Neural cell (in vitro differentiated cells): Measurements from ENCODE around the gene ZNF862. TPM values are rescaled to one million over a fixed set of nuclear protein-coding genes. Genes with fewer than 3 reads are reported as not detected.

ENCODE experiments used
- H2AFZ ChIP-seq: fragments of 200-600, 300-800 bp; sonication (generic), shearing (Covaris generic); 2 replicates; pipeline ENCODE4 v1.6.0; 2014; ENCODE audit warnings: low read depth, mild to moderate bottlenecking, antibody characterized with exemption, low read length, moderate library complexity
- H3F3A ChIP-seq: fragments of 200-600 bp; shearing (Covaris generic); 2 replicates; pipeline ENCODE4 v1.6.1; 2016; ENCODE audit warnings: mild to moderate bottlenecking, moderate library complexity, mixed read lengths, antibody characterized with exemption, low read length; ENCODE audit not compliant: insufficient read depth, poor library complexity, severe bottlenecking
- H3K27ac ChIP-seq: fragments of 200-600, 300-800 bp; sonication (generic), shearing (Covaris generic); 2 replicates; pipeline ENCODE4 v1.5.1; 2014; ENCODE audit warnings: mild to moderate bottlenecking, low read length, moderate library complexity
- H3K27me3 ChIP-seq: fragments of 300-800, 200-600 bp; sonication (generic), shearing (Covaris generic); 2 replicates; pipeline ENCODE4 v1.6.0; 2014; ENCODE audit warnings: mild to moderate bottlenecking, low read depth, low read length, moderate library complexity; ENCODE audit not compliant: insufficient read depth
- H3K36me3 ChIP-seq: fragments of 300-800, 200-600 bp; sonication (generic), shearing (Covaris generic); 2 replicates; pipeline ENCODE4 v1.5.1; 2014; ENCODE audit warnings: mild to moderate bottlenecking, antibody characterized with exemption, low read length, moderate library complexity; ENCODE audit not compliant: insufficient read depth
- H3K4me2 ChIP-seq: fragments of 300-800, 200-600 bp; sonication (generic), shearing (Covaris generic); 2 replicates; pipeline ENCODE4 v1.6.0; 2014; ENCODE audit warnings: mild to moderate bottlenecking, low read length
- H3K4me3 ChIP-seq: fragments of 300-800, 200-600 bp; sonication (generic), shearing (Covaris generic); 2 replicates; pipeline ENCODE4 v1.5.1; 2014; ENCODE audit warnings: mild to moderate bottlenecking, low read length, moderate library complexity
- H3K79me2 ChIP-seq: fragments of 200-600 bp; shearing (Covaris generic); replicated peaks from 2 replicates; pipeline ENCODE4 v1.6.0; 2014; ENCODE audit warnings: mild to moderate bottlenecking, low read length, moderate library complexity; ENCODE audit not compliant: insufficient read depth
- H3K9ac ChIP-seq: fragments of 300-800, 200-600 bp; sonication (generic), shearing (Covaris generic); 2 replicates; pipeline ENCODE4 v1.6.1; 2016; ENCODE audit warnings: mild to moderate bottlenecking, low read length, mixed read lengths
- H3K9me2 ChIP-seq: fragments of 200-600 bp; shearing (Covaris generic); 2 replicates; pipeline ENCODE4 v1.6.1; 2016; ENCODE audit warnings: mild to moderate bottlenecking, low read length, mixed read lengths; ENCODE audit not compliant: insufficient read depth
- H3K9me3 ChIP-seq: fragments of 200-600, 300-800 bp; sonication (generic), shearing (Covaris generic); 2 replicates; pipeline ENCODE4 v1.6.1; 2016; ENCODE audit warnings: mild to moderate bottlenecking, mixed run types, low read length, moderate library complexity, mixed read lengths
- H4K20me1 ChIP-seq: fragments of 200-600 bp; shearing (Covaris generic); 2 replicates; pipeline ENCODE4 v1.6.1; 2016; ENCODE audit warnings: mild to moderate bottlenecking, mixed run types; ENCODE audit not compliant: insufficient read depth
- CTCF ChIP-seq: fragments of 450-650 bp; IDR thresholded peaks from 2 replicates; pipeline ENCODE4 v1.5.1; 2014; ENCODE audit warnings: antibody characterized with exemption, mild to moderate bottlenecking, moderate library complexity; ENCODE audit not compliant: poor library complexity, severe bottlenecking
- EP300 ChIP-seq: fragments of 450-650 bp; conservative IDR thresholded peaks from 2 replicates; pipeline ENCODE4 v1.6.1; 2014; ENCODE audit warnings: antibody characterized with exemption, mild to moderate bottlenecking, moderate library complexity; ENCODE audit not compliant: poor library complexity, severe bottlenecking
- EZH2 ChIP-seq: fragments of 200-600, 300-800 bp; shearing (Covaris generic), sonication (generic); IDR thresholded peaks from 2 replicates; pipeline ENCODE4 v1.6.1; 2014; ENCODE audit warnings: antibody characterized with exemption, low read length, borderline replicate concordance, mild to moderate bottlenecking; ENCODE audit not compliant: insufficient read depth, poor library complexity, severe bottlenecking
- MXI1 ChIP-seq: fragments of 450-650 bp; conservative IDR thresholded peaks from 2 replicates; pipeline ENCODE4 v1.6.1; 2014; ENCODE audit warnings: antibody characterized with exemption, mild to moderate bottlenecking; ENCODE audit not compliant: poor library complexity, severe bottlenecking
- POLR2AphosphoS5 ChIP-seq: IDR thresholded peaks from 2 replicates; pipeline ENCODE4 v1.6.1; 2012
- RAD21 ChIP-seq: fragments of 450-650 bp; conservative IDR thresholded peaks from 2 replicates; pipeline ENCODE4 v1.6.1; 2014; ENCODE audit warnings: antibody characterized with exemption, mild to moderate bottlenecking, moderate library complexity
- REST ChIP-seq: IDR thresholded peaks from 2 replicates; pipeline ENCODE4 v1.6.1; 2012; ENCODE audit warnings: borderline replicate concordance
- SMC3 ChIP-seq: fragments of 450-650 bp; conservative IDR thresholded peaks from 2 replicates; pipeline ENCODE4 v1.6.1; 2014; ENCODE audit warnings: antibody characterized with exemption, mild to moderate bottlenecking, moderate library complexity; ENCODE audit not compliant: poor library complexity
- TAF1 ChIP-seq: IDR thresholded peaks from 2 replicates; pipeline ENCODE4 v1.6.1; 2012; ENCODE audit warnings: low read depth
- polyA plus RNA-seq: library from polyadenylated mRNA; depleted of rRNA; stranded (reverse); fragments of >200 nt; gene quantifications from 2 replicates; pipeline ENCODE4 v1.2.3, GENCODE V29; 2014

The ZNF862 gene
- polyA plus RNA-seq, 1 donor from 2014 or later = 19.0 TPM

GRCh38 chr7:149803551-149804074 lies 34.6 kb upstream of the ZNF862 start:
- no peak overlapping the region for H3K4me2 ChIP-seq
- H3F3A ChIP-seq = no peaks in the 10 kb centered on the region
- no peak overlapping the region for H2AFZ ChIP-seq
- H3K79me2 ChIP-seq = no peaks in the 10 kb centered on the region
- H3K9ac ChIP-seq = no peak overlapping the region
- no peaks in the 10 kb centered on the region for H3K9me2 ChIP-seq
- no peak overlapping the region for H3K27ac ChIP-seq
- TF ChIP-seq REST (no peak), EZH2 (no peak), CTCF (no peak), RAD21 (no peak), TAF1 (no peak), POLR2AphosphoS5 (no peak), EP300 (no peak), SMC3 (no peak), MXI1 (no peak)
- H3K27me3 ChIP-seq = no peaks in the 10 kb centered on the region
- no peak overlapping the region for H3K4me3 ChIP-seq
- no peaks in the 10 kb centered on the region for H3K36me3 ChIP-seq
- H4K20me1 ChIP-seq = no peaks in the 10 kb centered on the region
- H3K9me3 ChIP-seq = no peaks in the 10 kb centered on the region

GRCh38 chr7:149804106-149804505 lies 34.1 kb upstream of the ZNF862 start:
- H4K20me1 ChIP-seq = no peaks in the 10 kb centered on the region
- no peaks in the 10 kb centered on the region for H3K9me2 ChIP-seq
- H3F3A ChIP-seq = no peaks in the 10 kb centered on the region
- no peak overlapping the region for H3K4me3 ChIP-seq
- no peaks in the 10 kb centered on the region for H3K79me2 ChIP-seq
- no peaks in the 10 kb centered on the region for H3K27me3 ChIP-seq
- no peak overlapping the region for H2AFZ ChIP-seq
- no peak overlapping the region for H3K9ac ChIP-seq
- no peaks in the 10 kb centered on the region for H3K36me3 ChIP-seq
- no peak overlapping the region for H3K4me2 ChIP-seq
- no peak overlapping the region for H3K27ac ChIP-seq
- H3K9me3 ChIP-seq = no peaks in the 10 kb centered on the region
- TF ChIP-seq EP300 (no peak), CTCF (no peak), MXI1 (no peak), REST (no peak), EZH2 (no peak), SMC3 (no peak)
